ENCODE results near the gene COIL.
"Not testable (repeated sequence)": the region's sequence is repeated elsewhere in the genome, so short reads cannot be mapped to it uniquely, and the experiment has no call there.

The COIL gene

GRCh38 chr17:56978441-56979090 lies 17.7 kb upstream of the COIL start:
- no peak for DNase-seq (ENCODE audit: low read depth)

- peak; percentile 72 for DNase-seq (ENCODE audit: low read depth)
Measured at GRCh38 chr17:56977673-56978395, 17.0 kb upstream of the COIL start, which contains the start of gene SCPEP1. Gene SCPEP1 (plus strand): TSS chr17:56978131. CDS start chr17:56978160, 29 bp downstream.

GRCh38 chr17:56976941-56977608 lies 16.2 kb upstream of the COIL start:
- no peak for DNase-seq (ENCODE audit: low read depth)

GRCh38 chr17:56975656-56976055 lies 14.8 kb upstream of the COIL start:
- DNase-seq (ENCODE audit: low read depth) = no peak

- no peak for DNase-seq (ENCODE audit: low read depth)
Measured at GRCh38 chr17:56974055-56974454, 13.2 kb upstream of the COIL start.

- no peak for DNase-seq (ENCODE audit: low read depth)
Measured at GRCh38 chr17:56973520-56973919, 12.7 kb upstream of the COIL start.

GRCh38 chr17:56972111-56972730 lies 11.4 kb upstream of the COIL start:
- no peak for DNase-seq (ENCODE audit: low read depth)

- DNase-seq (ENCODE audit: low read depth) = no peak
Measured at GRCh38 chr17:56970974-56971373, 10.1 kb upstream of the COIL start.

GRCh38 chr17:56966338-56966737 lies 5.5 kb upstream of the COIL start:
- no peak for DNase-seq (ENCODE audit: low read depth)

GRCh38 chr17:56965681-56966080 lies 4.8 kb upstream of the COIL start:
- DNase-seq (ENCODE audit: low read depth) = not testable (repeated sequence)

- DNase-seq (ENCODE audit: low read depth) = not testable (repeated sequence)
Measured at GRCh38 chr17:56965241-56965640, 4.4 kb upstream of the COIL start.

GRCh38 chr17:56956992-56957391 lies 3.9 kb downstream of the COIL start:
- DNase-seq (ENCODE audit: low read depth) = no peak

- no peak for DNase-seq (ENCODE audit: low read depth)
Measured at GRCh38 chr17:56949595-56949994, 11.3 kb downstream of the COIL start.

- no peak for DNase-seq (ENCODE audit: low read depth)
Measured at GRCh38 chr17:56948491-56948890, 12.4 kb downstream of the COIL start.

GRCh38 chr17:56947741-56948140 lies 13.1 kb downstream of the COIL start:
- DNase-seq (ENCODE audit: low read depth) = no peak

GRCh38 chr17:56945938-56946505 lies 14.8 kb downstream of the COIL start:
- DNase-seq (ENCODE audit: low read depth) = no peak

- DNase-seq (ENCODE audit: low read depth) = no peak
Measured at GRCh38 chr17:56943505-56944125, 17.2 kb downstream of the COIL start.

GRCh38 chr17:56939869-56940484 lies 20.9 kb downstream of the COIL start:
- DNase-seq (ENCODE audit: low read depth) = no peak

GRCh38 chr17:56938206-56938605 lies 22.6 kb downstream of the COIL start:
- DNase-seq (ENCODE audit: low read depth) = not testable (repeated sequence)

- no peak for DNase-seq (ENCODE audit: low read depth)
Measured at GRCh38 chr17:56937687-56938086, 23.2 kb downstream of the COIL start.

GRCh38 chr17:56936697-56937322 lies 24.0 kb downstream of the COIL start:
- no peak for DNase-seq (ENCODE audit: low read depth)
